Tibial nerve (tissue), 4 donors: ENCODE results near the gene KIF1B.

Experiments used
- EP300 ChIP-seq, 2 donors: sonication (generic); formaldehyde crosslinking; IDR thresholded peaks; one replicate each; pipeline ENCODE4 v1.6.1; 2017; ENCODE audit warnings: antibody characterized with exemption in 2 of 2, mild to moderate bottlenecking in 1 of 2
- POLR2A ChIP-seq, 2 donors: fragments of 450-650 bp; IDR thresholded peaks; one replicate each; pipeline ENCODE4 v1.6.1; 2017; ENCODE audit warnings: antibody characterized with exemption in 2 of 2, mild to moderate bottlenecking in 2 of 2, moderate library complexity in 2 of 2
- TF ChIP-seq, protein P1 (sequence below), 5 experiments: fragments of 200-600 bp in 3 of 5; fragments of 450-650 bp in 2 of 5; sonication (generic) in 3 of 5; IDR thresholded peaks; one replicate each; pipeline ENCODE4 v1.5.1; 2016 to 2019; ENCODE audit warnings: antibody characterized with exemption in 5 of 5, mild to moderate bottlenecking in 3 of 5, moderate library complexity in 2 of 5

- TF ChIP-seq, protein P1, sequence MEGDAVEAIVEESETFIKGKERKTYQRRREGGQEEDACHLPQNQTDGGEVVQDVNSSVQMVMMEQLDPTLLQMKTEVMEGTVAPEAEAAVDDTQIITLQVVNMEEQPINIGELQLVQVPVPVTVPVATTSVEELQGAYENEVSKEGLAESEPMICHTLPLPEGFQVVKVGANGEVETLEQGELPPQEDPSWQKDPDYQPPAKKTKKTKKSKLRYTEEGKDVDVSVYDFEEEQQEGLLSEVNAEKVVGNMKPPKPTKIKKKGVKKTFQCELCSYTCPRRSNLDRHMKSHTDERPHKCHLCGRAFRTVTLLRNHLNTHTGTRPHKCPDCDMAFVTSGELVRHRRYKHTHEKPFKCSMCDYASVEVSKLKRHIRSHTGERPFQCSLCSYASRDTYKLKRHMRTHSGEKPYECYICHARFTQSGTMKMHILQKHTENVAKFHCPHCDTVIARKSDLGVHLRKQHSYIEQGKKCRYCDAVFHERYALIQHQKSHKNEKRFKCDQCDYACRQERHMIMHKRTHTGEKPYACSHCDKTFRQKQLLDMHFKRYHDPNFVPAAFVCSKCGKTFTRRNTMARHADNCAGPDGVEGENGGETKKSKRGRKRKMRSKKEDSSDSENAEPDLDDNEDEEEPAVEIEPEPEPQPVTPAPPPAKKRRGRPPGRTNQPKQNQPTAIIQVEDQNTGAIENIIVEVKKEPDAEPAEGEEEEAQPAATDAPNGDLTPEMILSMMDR (IDR thresholded peaks at IDR 0.05): no peak
- TF ChIP-seq POLR2A (IDR thresholded peaks at IDR 0.05) (no peak), EP300 (IDR thresholded peaks at IDR 0.05) (no peak)
Measured at GRCh38 chr1:10250663-10251062, 40.3 kb downstream of the KIF1B start.
